Endodermal cell (in vitro differentiated cells): ENCODE data around the gene RNF175. TPM values are rescaled to one million over a fixed set of nuclear protein-coding genes. Genes with fewer than 3 reads are reported as not detected.

ENCODE experiments used
- DNase-seq: peaks from one replicate; pipeline ENCODE4 v3.0.0-alpha.2; 2017
- H3K27ac ChIP-seq: 2 replicates; pipeline ENCODE4 v1.5.1; 2013; ENCODE audit warnings: mild to moderate bottlenecking, low read depth, low read length, moderate library complexity
- H3K27me3 ChIP-seq: 2 replicates; pipeline ENCODE4 v1.6.1; 2013; ENCODE audit warnings: mild to moderate bottlenecking, low read length, moderate library complexity; ENCODE audit not compliant: insufficient read depth, control insufficient read depth, poor library complexity, severe bottlenecking
- H3K36me3 ChIP-seq: 2 replicates; pipeline ENCODE4 v1.7.0; 2013; ENCODE audit warnings: mild to moderate bottlenecking, low read length, moderate library complexity; ENCODE audit not compliant: control insufficient read depth, insufficient read depth
- H3K4me1 ChIP-seq: one replicate; pipeline ENCODE4 v1.7.0; 2013; ENCODE audit warnings: low read length; ENCODE audit not compliant: control insufficient read depth, insufficient read depth
- H3K4me3 ChIP-seq: 2 replicates; pipeline ENCODE4 v1.5.1; 2013; ENCODE audit warnings: mild to moderate bottlenecking, low read length, moderate library complexity
- H3K9ac ChIP-seq: 2 replicates; pipeline ENCODE4 v1.6.1; 2013; ENCODE audit warnings: mild to moderate bottlenecking, low read length, moderate library complexity; ENCODE audit not compliant: poor library complexity, severe bottlenecking; ENCODE audit errors: extremely low read depth
- H3K9me3 ChIP-seq: 2 replicates; pipeline ENCODE4 v1.6.1; 2013; ENCODE audit warnings: mild to moderate bottlenecking, low read length, moderate library complexity; ENCODE audit not compliant: control insufficient read depth
- H3K27ac Mint-ChIP-seq: 2 replicates; pipeline ENCODE4 v1.8.0; 2020; ENCODE audit warnings: mixed read lengths
- H3K27me3 Mint-ChIP-seq: 2 replicates; pipeline ENCODE4 v1.8.0; 2021; ENCODE audit warnings: mild to moderate bottlenecking, mixed read lengths; ENCODE audit not compliant: insufficient read depth
- H3K36me3 Mint-ChIP-seq: 2 replicates; pipeline ENCODE4 v1.8.0; 2020; ENCODE audit warnings: low read depth, mixed read lengths
- H3K4me1 Mint-ChIP-seq: 2 replicates; pipeline ENCODE4 v1.8.0; 2020; ENCODE audit warnings: mixed read lengths
- H3K4me3 Mint-ChIP-seq: 2 replicates; pipeline ENCODE4 v1.8.0; 2020; ENCODE audit warnings: mild to moderate bottlenecking, moderate library complexity, mixed read lengths
- H3K9me3 Mint-ChIP-seq: 2 replicates; pipeline ENCODE4 v1.8.0; 2020; ENCODE audit warnings: mild to moderate bottlenecking, mixed read lengths
- CTCF ChIP-seq: fragments of 200-600 bp; sonication (generic); conservative IDR thresholded peaks from 2 replicates; pipeline ENCODE4 v1.5.0; 2021; ENCODE audit warnings: antibody characterized with exemption, mild to moderate bottlenecking
- WGBS, 2 experiments: methylation state at CpG; one replicate each; pipeline versions ENCODE4 v1.1.5 to v1.1.7; 2013; ENCODE audit warnings: missing lambda C conversion rate in 2 of 2, mixed read lengths in 1 of 2; ENCODE audit not compliant: insufficient coverage in 1 of 2, insufficient read length in 1 of 2; 5-methylcytosine and 5-hydroxymethylcytosine counted together
- total RNA-seq, 2 donors: library from RNA; stranded (reverse); fragmentation: NEBNext Ultra II Directional in 1 of 2; extraction: Animal tissue kit (Norgen Biotek cat#: 25700) in 1 of 2; gene quantifications; 2 replicates in 1 of 2; 3 replicates in 1 of 2; pipeline ENCODE4 v1.2.1, GENCODE V29; 2021

Gene RNF175
- total RNA-seq, 2 donors from 2014 or later = 1.7 to 4.2 TPM

DNA sequence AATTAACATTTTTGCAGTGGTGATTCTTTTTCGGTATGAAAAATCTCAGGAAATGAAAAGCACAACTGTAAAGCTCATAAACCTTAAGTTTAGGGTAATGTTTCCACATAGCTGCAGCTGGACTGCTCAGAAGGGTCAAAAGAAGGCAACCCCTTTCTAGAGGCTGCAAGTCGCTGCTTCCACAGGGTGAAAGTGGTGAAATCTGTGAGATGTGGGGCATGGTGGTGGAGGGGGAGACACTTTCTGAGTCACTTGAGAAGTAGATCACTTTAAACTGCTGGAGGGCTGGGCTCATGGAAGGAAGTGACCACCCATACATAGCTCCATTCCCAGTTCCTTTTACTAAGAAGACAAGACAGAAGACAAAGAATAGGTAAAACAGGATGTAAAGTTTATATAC, 20.4 kb upstream of the RNF175 start:
- Histone ChIP-seq H3K9ac (no peak overlapping the region), H3K36me3 (no peaks in the 10 kb centered on the region), H3K9me3 (no peaks in the 10 kb centered on the region), H3K27ac (no peak overlapping the region), H3K27me3 (no peaks in the 10 kb centered on the region), H3K4me1 (no peaks in the 10 kb centered on the region), H3K4me3 (no peak overlapping the region)
- Mint-ChIP-seq H3K4me3 (no peak overlapping the region), H3K27ac (no peak overlapping the region), H3K27me3 (no peaks in the 10 kb centered on the region), H3K4me1 (peaks cover 10% of the 10 kb centered on the region), H3K9me3 (peaks cover 3% of the 10 kb centered on the region), H3K36me3 (no peaks in the 10 kb centered on the region)
- DNase-seq = no peak
- WGBS, 2 experiments = 87 to 100% methylated on average over 1 to 2 of the region's 2 CpGs
- no peak for TF ChIP-seq CTCF

GRCh38 chr4:153778383-153778782, 18.6 kb upstream of the RNF175 start:
- Mint-ChIP-seq H3K27me3 (no peaks in the 10 kb centered on the region), H3K27ac (no peak overlapping the region), H3K9me3 (peaks cover 3% of the 10 kb centered on the region), H3K36me3 (no peaks in the 10 kb centered on the region), H3K4me1 (peaks cover 10% of the 10 kb centered on the region), H3K4me3 (no peak overlapping the region)
- Histone ChIP-seq H3K9me3 (no peaks in the 10 kb centered on the region), H3K36me3 (no peaks in the 10 kb centered on the region), H3K9ac (no peak overlapping the region), H3K27me3 (no peaks in the 10 kb centered on the region), H3K4me1 (no peaks in the 10 kb centered on the region), H3K4me3 (no peak overlapping the region), H3K27ac (no peak overlapping the region)
- WGBS, 2 experiments = 83 to 87% methylated on average over 1 of the region's 1 CpG
- TF ChIP-seq CTCF = no peak
- DNase-seq = no peak

DNA sequence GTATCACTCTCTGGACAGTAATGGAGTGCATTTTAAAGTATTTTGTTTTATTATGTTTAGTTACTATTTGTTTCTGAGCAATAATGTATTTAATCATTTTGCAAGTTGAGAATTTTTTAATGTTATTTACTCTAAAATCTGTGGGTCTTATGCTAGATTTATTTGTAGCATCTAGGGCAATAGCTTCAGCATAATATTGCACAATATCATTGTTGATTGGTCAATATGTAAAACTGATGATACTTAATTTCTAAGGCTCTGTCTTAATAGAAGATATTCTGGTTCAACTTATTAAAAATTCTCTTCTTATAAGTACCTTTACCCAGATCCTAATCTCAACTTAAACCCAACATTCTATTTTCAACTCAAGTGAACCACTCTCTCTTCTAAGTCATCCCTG, 17.6 kb upstream of the RNF175 start:
- no peak for TF ChIP-seq CTCF
- peaks cover 10% of the 10 kb centered on the region for H3K4me1 Mint-ChIP-seq
- no peak for DNase-seq

More for the DNA sequence above, 17.6 kb upstream of the RNF175 start:
- no peak overlapping the region for H3K27ac ChIP-seq
- no peak overlapping the region for H3K4me3 ChIP-seq
- peaks cover 3% of the 10 kb centered on the region for H3K9me3 Mint-ChIP-seq
- no peak overlapping the region for H3K9ac ChIP-seq
- no peak overlapping the region for H3K4me3 Mint-ChIP-seq
- H3K36me3 ChIP-seq = no peaks in the 10 kb centered on the region
- H3K4me1 ChIP-seq = no peaks in the 10 kb centered on the region
- H3K27me3 ChIP-seq = no peaks in the 10 kb centered on the region
- no peak overlapping the region for H3K27ac Mint-ChIP-seq
- no peaks in the 10 kb centered on the region for H3K9me3 ChIP-seq
- no peaks in the 10 kb centered on the region for H3K36me3 Mint-ChIP-seq
- H3K27me3 Mint-ChIP-seq = no peaks in the 10 kb centered on the region
